Stimulated activated memory B cell treated with anti-CD40 and anti-IgM and Interleukin-4, amounts not matched to agents 10 μg/mL and 1 μg/mL and 100 μg/mL, for 72 hours (primary cell): ENCODE results near the gene PSMC3IP.

Experiments used
- ATAC-seq: fragments of 150-1000 bp; cut with Tn5 transposase; 2 replicates; pipeline ENCODE4 v1.10.0; 2021
- H3K27ac Mint-ChIP-seq: one replicate; pipeline ENCODE4 v1.8.0; 2022; ENCODE audit warnings: mild to moderate bottlenecking, mixed read lengths
- H3K27me3 Mint-ChIP-seq: one replicate; pipeline ENCODE4 v1.8.0; 2022; ENCODE audit warnings: mixed read lengths
- H3K36me3 Mint-ChIP-seq: one replicate; pipeline ENCODE4 v1.8.0; 2022; ENCODE audit warnings: mixed read lengths
- H3K4me1 Mint-ChIP-seq: one replicate; pipeline ENCODE4 v1.8.0; 2022; ENCODE audit warnings: mixed read lengths
- H3K4me3 Mint-ChIP-seq: one replicate; pipeline ENCODE4 v1.8.0; 2022; ENCODE audit warnings: mild to moderate bottlenecking, moderate library complexity, mixed read lengths
- H3K9me3 Mint-ChIP-seq: one replicate; pipeline ENCODE4 v1.8.0; 2022; ENCODE audit warnings: mixed read lengths

Gene PSMC3IP

GRCh38 chr17:42603318-42603717, 25.8 kb upstream of the PSMC3IP start:
- peak; percentile 75 for ATAC-seq
- H3K4me3 Mint-ChIP-seq, result peak overlapping the region; percentile 1
- H3K9me3 Mint-ChIP-seq, result no peaks in the 10 kb centered on the region
- H3K27me3 Mint-ChIP-seq, result no peaks in the 10 kb centered on the region
- H3K4me1 Mint-ChIP-seq, result peaks cover 70% of the 10 kb centered on the region
- peak overlapping the region; percentile 40 for H3K27ac Mint-ChIP-seq
- H3K36me3 Mint-ChIP-seq, result peaks cover 4% of the 10 kb centered on the region

DNA sequence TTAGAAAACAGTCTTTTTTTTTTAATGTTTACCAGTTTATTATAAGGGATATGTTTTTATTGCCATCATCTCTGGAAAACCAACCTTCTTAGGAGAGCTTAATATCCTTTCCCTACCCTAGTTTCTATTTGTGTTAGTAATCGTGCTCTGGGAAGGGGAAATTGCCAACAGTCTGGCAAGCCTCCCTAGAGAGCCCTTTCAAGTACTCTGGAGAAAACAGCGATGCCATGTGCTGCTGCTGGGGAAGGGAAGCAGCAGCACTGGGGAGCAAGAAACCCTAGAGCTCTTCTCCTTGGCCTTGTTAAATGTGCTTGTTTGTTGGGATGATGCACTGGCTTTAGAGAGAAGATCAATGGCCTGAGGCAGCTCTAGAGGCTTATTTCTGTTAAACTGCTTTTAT, 21.4 kb upstream of the PSMC3IP start:
- Mint-ChIP-seq H3K36me3 (peaks cover 13% of the 10 kb centered on the region), H3K27me3 (no peaks in the 10 kb centered on the region), H3K27ac (no peak overlapping the region), H3K4me3 (no peak overlapping the region), H3K4me1 (peaks cover 28% of the 10 kb centered on the region), H3K9me3 (no peaks in the 10 kb centered on the region)
- no peak for ATAC-seq

DNA sequence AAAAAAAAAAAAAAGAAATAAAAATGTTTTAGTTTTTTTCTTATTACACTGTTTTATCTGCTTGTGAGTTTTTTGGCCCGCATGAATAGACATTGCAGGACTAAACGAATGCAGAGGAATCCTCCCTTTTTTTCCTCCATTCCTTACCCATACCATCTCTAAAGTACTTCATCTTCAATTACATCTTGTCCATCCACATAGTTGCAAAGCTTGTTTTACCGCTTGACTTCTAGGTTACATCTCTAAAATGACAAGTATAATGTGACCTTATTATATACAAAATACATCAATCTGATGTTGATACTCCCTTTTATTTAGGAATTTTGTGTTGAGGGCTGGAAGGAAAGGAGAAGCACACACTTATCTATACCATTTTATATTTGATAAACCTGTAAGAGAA, 18.9 kb upstream of the PSMC3IP start:
- no peak overlapping the region for H3K4me3 Mint-ChIP-seq
- H3K27me3 Mint-ChIP-seq, result no peaks in the 10 kb centered on the region
- H3K4me1 Mint-ChIP-seq, result peaks cover 12% of the 10 kb centered on the region
- H3K9me3 Mint-ChIP-seq, result no peaks in the 10 kb centered on the region
- no peak for ATAC-seq
- H3K36me3 Mint-ChIP-seq, result peaks cover 17% of the 10 kb centered on the region
- no peak overlapping the region for H3K27ac Mint-ChIP-seq

DNA sequence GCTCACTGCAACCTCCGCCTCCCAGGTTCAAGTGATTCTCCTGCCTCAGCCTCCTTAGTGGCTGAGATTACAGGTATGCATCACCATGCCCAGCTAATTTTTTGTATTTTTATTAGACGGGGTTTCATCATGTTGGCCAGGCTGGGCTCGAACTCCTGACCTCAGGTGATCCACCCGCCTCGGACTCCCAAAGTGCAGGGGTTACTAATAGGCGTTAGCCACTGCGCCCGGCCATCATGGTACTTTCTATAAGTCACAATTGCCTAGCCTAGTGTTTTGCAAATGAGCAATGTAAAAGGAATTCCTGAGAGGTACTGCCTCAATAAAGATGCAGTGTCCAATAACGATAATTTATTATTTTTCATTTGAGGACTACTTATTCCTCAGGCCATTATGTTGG, 13.9 kb upstream of the PSMC3IP start:
- Mint-ChIP-seq H3K4me3 (no peak overlapping the region), H3K9me3 (no peaks in the 10 kb centered on the region), H3K27me3 (no peaks in the 10 kb centered on the region), H3K36me3 (peaks cover 35% of the 10 kb centered on the region), H3K27ac (no peak overlapping the region), H3K4me1 (peaks cover 19% of the 10 kb centered on the region)
- ATAC-seq, result no peak

- no peaks in the 10 kb centered on the region for H3K27me3 Mint-ChIP-seq
- ATAC-seq, result no peak
- H3K27ac Mint-ChIP-seq, result no peak overlapping the region
- no peaks in the 10 kb centered on the region for H3K9me3 Mint-ChIP-seq
- H3K36me3 Mint-ChIP-seq, result peaks cover 32% of the 10 kb centered on the region
- no peak overlapping the region for H3K4me3 Mint-ChIP-seq
- H3K4me1 Mint-ChIP-seq, result peaks cover 25% of the 10 kb centered on the region
Observed at GRCh38 chr17:42590886-42591285, 13.4 kb upstream of the PSMC3IP start.

GRCh38 chr17:42586514-42587230, 9.1 kb upstream of the PSMC3IP start:
- H3K27me3 Mint-ChIP-seq, result no peaks in the 10 kb centered on the region
- H3K4me3 Mint-ChIP-seq, result peak overlapping the region; percentile 67
- H3K4me1 Mint-ChIP-seq, result peaks cover 33% of the 10 kb centered on the region
- H3K27ac Mint-ChIP-seq, result peak overlapping the region; percentile 74
- H3K9me3 Mint-ChIP-seq, result no peaks in the 10 kb centered on the region
- H3K36me3 Mint-ChIP-seq, result peaks cover 67% of the 10 kb centered on the region
- peak; percentile 80 for ATAC-seq

- Mint-ChIP-seq H3K27ac (peak overlapping the region; percentile 24), H3K36me3 (peaks cover 59% of the 10 kb centered on the region), H3K4me3 (no peak overlapping the region), H3K9me3 (no peaks in the 10 kb centered on the region), H3K27me3 (no peaks in the 10 kb centered on the region), H3K4me1 (peaks cover 33% of the 10 kb centered on the region)
- no peak for ATAC-seq
Observed at GRCh38 chr17:42585353-42585752, 7.8 kb upstream of the PSMC3IP start.

- no peaks in the 10 kb centered on the region for H3K27me3 Mint-ChIP-seq
- H3K4me3 Mint-ChIP-seq, result no peak overlapping the region
- H3K36me3 Mint-ChIP-seq, result peaks cover 60% of the 10 kb centered on the region
Observed at GRCh38 chr17:42584880-42585279, 7.4 kb upstream of the PSMC3IP start.

GRCh38 chr17:42581744-42582270, 4.3 kb upstream of the PSMC3IP start:
- Mint-ChIP-seq H3K27ac (peak overlapping the region; percentile 58), H3K36me3 (peaks cover 53% of the 10 kb centered on the region), H3K4me3 (no peak overlapping the region), H3K4me1 (peaks cover 45% of the 10 kb centered on the region), H3K9me3 (no peaks in the 10 kb centered on the region), H3K27me3 (no peaks in the 10 kb centered on the region)
- ATAC-seq, result no peak

More at GRCh38 chr17:42584880-42585279, 7.4 kb upstream of the PSMC3IP start:
- ATAC-seq, result no peak
- Mint-ChIP-seq H3K27ac (peak overlapping the region; percentile 24), H3K9me3 (no peaks in the 10 kb centered on the region), H3K4me1 (peaks cover 35% of the 10 kb centered on the region)

GRCh38 chr17:42579794-42580551, 2.4 kb upstream of the PSMC3IP start:
- no peak for ATAC-seq
- Mint-ChIP-seq H3K36me3 (peaks cover 56% of the 10 kb centered on the region), H3K27ac (peak overlapping the region; percentile 86)

GRCh38 chr17:42578282-42578869, 847 bp upstream of the PSMC3IP start:
- Mint-ChIP-seq H3K4me3 (peak overlapping the region; percentile 82), H3K9me3 (no peaks in the 10 kb centered on the region), H3K4me1 (peaks cover 54% of the 10 kb centered on the region), H3K27ac (peak overlapping the region; percentile 86), H3K36me3 (peaks cover 57% of the 10 kb centered on the region), H3K27me3 (no peaks in the 10 kb centered on the region)
- ATAC-seq, result peak; percentile 74

More at GRCh38 chr17:42579794-42580551, 2.4 kb upstream of the PSMC3IP start:
- Mint-ChIP-seq H3K27me3 (no peaks in the 10 kb centered on the region), H3K4me1 (peaks cover 45% of the 10 kb centered on the region), H3K4me3 (peak overlapping the region; percentile 10), H3K9me3 (no peaks in the 10 kb centered on the region)

- Mint-ChIP-seq H3K27me3 (no peaks in the 10 kb centered on the region), H3K27ac (peak overlapping the region; percentile 86), H3K4me3 (peak overlapping the region; percentile 82), H3K9me3 (no peaks in the 10 kb centered on the region), H3K36me3 (peaks cover 56% of the 10 kb centered on the region), H3K4me1 (peaks cover 60% of the 10 kb centered on the region)
- ATAC-seq, result no peak
Observed at GRCh38 chr17:42577140-42577531, 393 bp downstream of the PSMC3IP start.

DNA sequence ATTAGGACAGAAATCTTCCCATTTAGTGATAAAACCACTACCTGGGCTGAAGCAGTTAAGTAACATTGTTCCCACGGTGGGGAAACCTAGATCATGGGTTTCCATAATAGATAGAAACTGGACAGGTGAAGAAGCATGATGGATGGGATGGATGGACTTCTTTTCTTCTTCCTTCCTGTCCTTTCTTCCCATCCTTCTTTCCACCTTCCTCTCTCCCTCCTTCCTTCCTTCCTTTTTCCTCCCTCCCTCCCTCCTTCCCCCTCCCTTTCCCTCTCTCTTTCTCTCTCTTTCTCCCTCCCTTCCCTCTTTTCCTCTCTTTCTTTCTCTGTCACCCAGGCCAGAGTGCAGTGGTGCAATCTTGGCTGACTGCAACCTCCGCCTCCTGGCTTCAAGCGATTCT, 3.1 kb downstream of the PSMC3IP start:
- Mint-ChIP-seq H3K4me1 (peaks cover 59% of the 10 kb centered on the region), H3K9me3 (no peaks in the 10 kb centered on the region), H3K27ac (no peak overlapping the region), H3K27me3 (no peaks in the 10 kb centered on the region), H3K4me3 (no peak overlapping the region), H3K36me3 (peaks cover 69% of the 10 kb centered on the region)
- no peak for ATAC-seq

DNA sequence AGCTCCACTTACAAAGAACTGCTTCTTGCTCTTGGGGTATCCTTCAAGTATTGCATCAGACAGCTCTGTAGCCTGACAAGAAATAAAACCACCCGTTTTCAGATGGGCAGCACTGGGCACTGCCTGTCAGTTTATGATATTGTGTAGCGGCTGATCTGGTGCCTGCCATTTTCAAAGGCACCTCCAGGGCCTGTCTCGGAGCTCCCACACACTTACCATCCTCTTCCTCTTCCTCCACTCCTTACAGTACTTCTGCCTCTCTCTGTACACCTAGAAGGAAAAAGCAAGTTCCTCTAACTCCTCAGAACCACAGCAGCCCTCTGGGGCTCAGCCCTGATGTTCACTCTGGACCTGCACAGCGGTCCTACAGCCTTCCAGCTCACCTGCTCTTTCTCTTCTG, 4.4 kb downstream of the PSMC3IP start:
- Mint-ChIP-seq H3K27ac (peak overlapping the region; percentile 4), H3K4me3 (no peak overlapping the region), H3K27me3 (no peaks in the 10 kb centered on the region), H3K4me1 (peaks cover 56% of the 10 kb centered on the region), H3K9me3 (no peaks in the 10 kb centered on the region), H3K36me3 (peaks cover 74% of the 10 kb centered on the region)
- no peak for ATAC-seq

DNA sequence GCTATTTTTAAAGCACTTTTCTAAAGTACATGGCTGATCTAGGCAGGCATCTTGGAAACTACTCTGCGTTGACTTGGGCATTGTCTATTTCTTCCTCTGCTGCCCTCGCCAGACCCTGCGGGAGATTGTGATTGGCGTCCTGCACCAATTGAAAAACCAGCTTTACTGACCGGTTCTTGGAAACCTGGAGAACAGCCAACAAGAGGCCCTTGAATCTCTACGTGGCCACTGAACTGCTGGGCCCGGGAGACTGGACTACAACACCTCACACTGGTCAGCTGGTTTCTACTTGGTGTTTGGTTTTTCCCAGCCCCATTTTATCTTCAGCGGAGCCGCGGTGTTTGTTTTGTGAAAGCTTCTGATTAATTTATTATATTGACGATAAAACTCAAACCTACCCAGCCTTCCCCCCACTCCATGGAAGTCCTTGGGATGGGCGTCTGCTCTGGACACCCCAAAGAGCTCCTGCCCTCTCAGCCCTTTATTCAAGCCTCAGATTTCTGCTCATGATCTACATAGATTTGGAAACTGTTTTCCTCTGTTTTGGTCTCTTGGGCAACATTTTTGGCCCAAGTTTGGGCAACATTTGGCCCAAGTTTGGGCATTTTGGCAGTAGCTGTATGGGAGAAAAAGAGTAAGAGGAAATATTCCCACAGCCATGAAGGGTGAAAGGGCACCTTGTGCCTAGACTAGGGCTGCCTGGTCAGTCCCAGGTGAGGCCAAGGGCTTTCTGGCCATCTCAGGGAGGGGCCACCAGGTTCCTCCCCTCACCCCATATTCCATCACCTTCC, 5.9 kb downstream of the PSMC3IP start:
- H3K4me3 Mint-ChIP-seq, result no peak overlapping the region
- peaks cover 51% of the 10 kb centered on the region for H3K4me1 Mint-ChIP-seq
- no peaks in the 10 kb centered on the region for H3K27me3 Mint-ChIP-seq
- peaks cover 77% of the 10 kb centered on the region for H3K36me3 Mint-ChIP-seq
- ATAC-seq, result no peak
- no peak overlapping the region for H3K27ac Mint-ChIP-seq
- H3K9me3 Mint-ChIP-seq, result no peaks in the 10 kb centered on the region
